Caco-2 (cell line): ENCODE data around the gene NFKBIB. TPM values are rescaled to one million over a fixed set of nuclear protein-coding genes. Genes with fewer than 3 reads are reported as not detected.

Experiments used
- BruUV-seq: library from RNA; stranded (reverse); fragments of 400-500 nt; replicated peaks from 2 replicates; lab custom pipeline; 2021; lab: Mats Ljungman, UMichigan
- CTCF ChIA-PET: fragments of 300-600 bp; sonication (Branson Sonifier 250); formaldehyde crosslinking; loops from one replicate; lab custom pipeline; 2022; ENCODE audit warnings: antibody characterized with exemption; lab: Charles Lee
- POLR2A ChIA-PET: fragments of 300-600 bp; sonication (Branson Sonifier 250); formaldehyde crosslinking; loops from one replicate; lab custom pipeline; 2022; ENCODE audit warnings: antibody characterized with exemption; lab: Charles Lee
- DNase-seq, 2 experiments: peaks; one replicate each; pipeline versions ENCODE4 v3.0.0 to v3.0.0-alpha.2; 2020 to 2022
- H3K27me3 ChIP-seq: replicated peaks from 2 replicates; pipeline ENCODE4 v1.6.0; 2011; ENCODE audit warnings: low read length; ENCODE audit not compliant: control insufficient read depth, insufficient read depth
- H3K36me3 ChIP-seq: 2 replicates; pipeline ENCODE4 v1.5.1; 2011; ENCODE audit warnings: low read length; ENCODE audit not compliant: control insufficient read depth, insufficient read depth
- H3K4me1 ChIP-seq: fragments of 250-450 bp; sonication (Bioruptor Pico); 2 replicates; pipeline ENCODE4 v1.5.1; 2020; ENCODE audit warnings: mild to moderate bottlenecking
- H3K4me3 ChIP-seq: 2 replicates; pipeline ENCODE4 v1.5.1; 2011; ENCODE audit warnings: low read depth, mild to moderate bottlenecking, control low read depth, low read length
- H3K9me3 ChIP-seq: fragments of 250-450 bp; sonication (Bioruptor Pico); 2 replicates; pipeline ENCODE4 v1.5.1; 2020; ENCODE audit warnings: mild to moderate bottlenecking, moderate library complexity
- H3K27ac Mint-ChIP-seq: one replicate; pipeline ENCODE4 v1.8.0; 2022; ENCODE audit warnings: mixed read lengths; ENCODE audit not compliant: unreplicated experiment
- H3K27me3 Mint-ChIP-seq: one replicate; pipeline ENCODE4 v1.8.0; 2022; ENCODE audit warnings: mixed read lengths; ENCODE audit not compliant: insufficient read depth, unreplicated experiment
- H3K36me3 Mint-ChIP-seq: one replicate; pipeline ENCODE4 v1.8.0; 2022; ENCODE audit warnings: mild to moderate bottlenecking, mixed read lengths; ENCODE audit not compliant: insufficient read depth, unreplicated experiment
- H3K4me1 Mint-ChIP-seq: one replicate; pipeline ENCODE4 v1.8.0; 2022; ENCODE audit warnings: low read depth, mixed read lengths; ENCODE audit not compliant: unreplicated experiment
- H3K4me3 Mint-ChIP-seq: one replicate; pipeline ENCODE4 v1.8.0; 2022; ENCODE audit warnings: mild to moderate bottlenecking, moderate library complexity, mixed read lengths; ENCODE audit not compliant: unreplicated experiment
- H3K9me3 Mint-ChIP-seq: one replicate; pipeline ENCODE4 v1.8.0; 2022; ENCODE audit warnings: mixed read lengths; ENCODE audit not compliant: unreplicated experiment
- intact Hi-C: fragments of 100-400 bp; cut with micrococcal nuclease; formaldehyde crosslinking; loops from one replicate; pipeline ENCODE4 v1.10.0; 2022; ENCODE audit not compliant: unreplicated experiment
- total RNA-seq: library from RNA; stranded (reverse); gene quantifications from 2 replicates; pipeline ENCODE4 v1.2.3, GENCODE V29; 2022
- TF ChIP-seq, protein P1 (sequence below), 2 experiments: fragments of 200-600 bp in 1 of 2; IDR thresholded peaks; 1 replicate in 1 of 2; 2 replicates in 1 of 2; pipeline versions ENCODE4 v1.5.1 to v1.8.0; 2011 to 2022; ENCODE audit warnings: antibody characterized with exemption in 1 of 2, control low read depth in 1 of 2, inconsistent platforms in 1 of 2, low read depth in 1 of 2, low read length in 1 of 2, mild to moderate bottlenecking in 1 of 2, moderate library complexity in 1 of 2; ENCODE audit not compliant: insufficient read depth in 1 of 2, severe bottlenecking in 1 of 2, unreplicated experiment in 1 of 2

Gene NFKBIB
- total RNA-seq, 1 experiment from 2014 or later, result 43.9 TPM

DNA sequence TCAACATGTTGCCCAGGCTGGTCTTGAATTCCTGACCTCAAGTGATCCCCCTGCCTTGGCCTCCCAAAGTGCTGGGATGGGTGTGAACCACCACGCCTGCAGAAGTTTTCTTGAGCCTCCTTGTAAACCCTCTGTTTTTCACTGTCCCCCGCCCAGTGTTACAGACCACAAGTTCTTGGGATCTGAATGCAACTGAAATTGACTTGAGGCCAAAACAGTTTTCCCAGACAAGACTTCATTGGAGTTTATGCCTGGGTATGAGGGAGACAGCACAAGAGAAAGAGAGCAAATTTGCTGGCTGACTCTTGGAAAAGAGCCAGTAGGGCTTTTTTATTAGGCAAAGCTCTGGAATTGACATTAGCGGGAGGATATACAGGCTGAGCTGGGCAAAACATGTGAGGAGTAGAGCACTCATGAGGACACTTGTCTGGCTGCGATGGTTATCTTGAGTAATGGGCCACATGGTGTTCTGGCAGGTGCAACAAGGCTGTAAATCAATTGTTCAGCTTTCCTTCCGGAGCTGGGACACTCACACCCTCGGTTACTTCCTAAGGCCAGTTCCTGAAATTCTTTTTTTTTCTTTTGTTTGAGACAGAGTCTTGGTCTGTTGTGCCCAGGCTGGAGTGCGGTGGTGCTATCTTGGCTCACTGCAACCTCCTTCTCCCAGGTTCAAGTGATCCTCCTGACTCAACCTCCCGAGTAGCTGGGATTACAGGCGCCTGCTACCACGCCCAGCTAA is 37.3 kb upstream of the NFKBIB start:
- no TSS peak for BruUV-seq
- POLR2A ChIA-PET, result interaction anchor here (1.3 kb wide), 1 partner anchor 13 kb away, joined by 3 read pairs; no protein-coding TSS in a partner anchor
- H3K27ac Mint-ChIP-seq, result peak overlapping the region; percentile 46

DNA sequence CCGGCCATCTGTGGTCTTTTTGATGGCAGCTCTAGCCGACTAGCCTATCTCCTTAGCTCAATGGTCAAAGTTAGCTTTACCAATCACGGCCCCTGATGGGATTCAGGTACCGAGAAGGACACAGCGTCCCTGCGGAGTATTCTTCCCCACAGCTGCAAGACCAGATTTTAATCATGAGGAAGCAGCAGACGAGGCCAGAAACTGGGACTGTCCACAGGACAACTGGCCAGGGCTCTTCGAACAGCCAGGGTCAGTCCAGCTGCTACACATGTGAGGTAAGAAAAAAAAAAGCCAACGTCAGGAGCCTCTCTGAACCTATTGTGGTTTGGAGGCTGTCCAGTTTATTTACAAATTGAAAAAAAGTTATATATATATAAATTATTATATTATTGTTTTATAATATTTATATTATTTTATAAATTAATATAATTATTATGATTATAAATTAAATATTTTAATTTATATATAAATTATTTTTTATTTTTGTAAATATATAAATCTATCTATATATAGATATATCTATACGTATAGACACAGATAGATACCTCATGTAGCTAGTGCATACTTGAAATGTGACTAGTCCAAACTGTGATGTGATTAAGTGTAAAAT is 32.5 kb upstream of the NFKBIB start:
- Mint-ChIP-seq H3K4me1 (peaks cover 5% of the 10 kb centered on the region), H3K36me3 (no peaks in the 10 kb centered on the region), H3K27ac (no peak overlapping the region), H3K9me3 (no peaks in the 10 kb centered on the region), H3K4me3 (no peak overlapping the region), H3K27me3 (no peaks in the 10 kb centered on the region)
- H3K4me3 ChIP-seq, result no peak overlapping the region
- no peak for DNase-seq
- H3K4me1 ChIP-seq, result peaks cover 6% of the 10 kb centered on the region
- ChIA-PET POLR2A (interaction anchor here (0.6 kb wide), 1 partner anchor 16 kb away, joined by 5 read pairs; no protein-coding TSS in a partner anchor), CTCF (interaction anchor here (0.5 kb wide), 1 partner anchor 18 kb away, joined by 3 read pairs; no protein-coding TSS in a partner anchor)
- no peaks in the 10 kb centered on the region for H3K9me3 ChIP-seq
- intact Hi-C loops, result no loop called here
- no peaks in the 10 kb centered on the region for H3K36me3 ChIP-seq
- H3K27me3 ChIP-seq, result no peaks in the 10 kb centered on the region
- TF ChIP-seq, protein P1, sequence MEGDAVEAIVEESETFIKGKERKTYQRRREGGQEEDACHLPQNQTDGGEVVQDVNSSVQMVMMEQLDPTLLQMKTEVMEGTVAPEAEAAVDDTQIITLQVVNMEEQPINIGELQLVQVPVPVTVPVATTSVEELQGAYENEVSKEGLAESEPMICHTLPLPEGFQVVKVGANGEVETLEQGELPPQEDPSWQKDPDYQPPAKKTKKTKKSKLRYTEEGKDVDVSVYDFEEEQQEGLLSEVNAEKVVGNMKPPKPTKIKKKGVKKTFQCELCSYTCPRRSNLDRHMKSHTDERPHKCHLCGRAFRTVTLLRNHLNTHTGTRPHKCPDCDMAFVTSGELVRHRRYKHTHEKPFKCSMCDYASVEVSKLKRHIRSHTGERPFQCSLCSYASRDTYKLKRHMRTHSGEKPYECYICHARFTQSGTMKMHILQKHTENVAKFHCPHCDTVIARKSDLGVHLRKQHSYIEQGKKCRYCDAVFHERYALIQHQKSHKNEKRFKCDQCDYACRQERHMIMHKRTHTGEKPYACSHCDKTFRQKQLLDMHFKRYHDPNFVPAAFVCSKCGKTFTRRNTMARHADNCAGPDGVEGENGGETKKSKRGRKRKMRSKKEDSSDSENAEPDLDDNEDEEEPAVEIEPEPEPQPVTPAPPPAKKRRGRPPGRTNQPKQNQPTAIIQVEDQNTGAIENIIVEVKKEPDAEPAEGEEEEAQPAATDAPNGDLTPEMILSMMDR (IDR thresholded peaks at IDR 0.05; ENCODE audit: insufficient read depth in 1 of 2, low read depth in 1 of 2, low read length in 1 of 2, severe bottlenecking in 1 of 2, unreplicated experiment in 1 of 2), result no peak
- no TSS peak for BruUV-seq

More for the DNA sequence above, 37.3 kb upstream of the NFKBIB start:
- CTCF ChIA-PET, result interaction anchor here (0.5 to 1.2 kb wide), 3 partner anchors 25 to 139 kb away, joined by 3 to 8 read pairs (median 4); no protein-coding TSS in a partner anchor
- Mint-ChIP-seq H3K27me3 (no peaks in the 10 kb centered on the region), H3K36me3 (peaks cover 5% of the 10 kb centered on the region), H3K4me1 (peaks cover 30% of the 10 kb centered on the region), H3K4me3 (no peak overlapping the region), H3K9me3 (no peaks in the 10 kb centered on the region)
- intact Hi-C loops, result no loop called here
- peaks cover 42% of the 10 kb centered on the region for H3K4me1 ChIP-seq
- no peaks in the 10 kb centered on the region for H3K27me3 ChIP-seq
- no peak overlapping the region for H3K4me3 ChIP-seq
- no peaks in the 10 kb centered on the region for H3K9me3 ChIP-seq
- DNase-seq, result no peak
- TF ChIP-seq, protein P1 (IDR thresholded peaks at IDR 0.05; ENCODE audit: insufficient read depth in 1 of 2, low read depth in 1 of 2, low read length in 1 of 2, severe bottlenecking in 1 of 2, unreplicated experiment in 1 of 2), result no peak
- no peaks in the 10 kb centered on the region for H3K36me3 ChIP-seq

DNA sequence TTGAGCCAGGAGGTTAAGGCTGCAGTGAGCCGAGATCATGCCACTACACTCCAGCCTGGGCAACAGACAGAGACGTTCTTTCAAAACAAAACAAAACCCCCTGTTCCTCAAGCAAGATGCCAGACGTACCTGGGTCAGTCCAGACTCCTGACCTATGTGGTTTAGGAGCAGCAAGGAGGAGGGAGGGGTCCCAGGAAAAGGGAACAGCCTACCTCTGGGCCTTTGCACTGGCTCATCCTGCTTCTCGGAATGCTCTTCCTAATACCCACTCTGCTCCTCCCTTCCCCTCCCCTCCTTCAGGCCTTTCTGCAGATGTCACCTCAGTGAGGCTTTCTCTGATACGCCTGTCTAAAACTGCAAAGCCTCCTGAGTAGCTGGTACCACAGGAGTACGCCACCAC is 31.2 kb upstream of the NFKBIB start:
- H3K27ac Mint-ChIP-seq, result no peak overlapping the region
- intact Hi-C loops, result no loop called here
- H3K4me1 ChIP-seq, result no peaks in the 10 kb centered on the region
- H3K9me3 ChIP-seq, result no peaks in the 10 kb centered on the region
- H3K4me3 ChIP-seq, result no peak overlapping the region
- TF ChIP-seq, protein P1 (IDR thresholded peaks at IDR 0.05; ENCODE audit: insufficient read depth in 1 of 2, low read depth in 1 of 2, low read length in 1 of 2, severe bottlenecking in 1 of 2, unreplicated experiment in 1 of 2), result no peak
- H3K4me3 Mint-ChIP-seq, result no peak overlapping the region
- DNase-seq, result no peak
- ChIA-PET POLR2A (no interaction called here), CTCF (no interaction called here)
- H3K27me3 ChIP-seq, result no peaks in the 10 kb centered on the region
- BruUV-seq, result no TSS peak
- H3K9me3 Mint-ChIP-seq, result no peaks in the 10 kb centered on the region
- H3K36me3 ChIP-seq, result no peaks in the 10 kb centered on the region
- H3K36me3 Mint-ChIP-seq, result no peaks in the 10 kb centered on the region
- H3K4me1 Mint-ChIP-seq, result no peaks in the 10 kb centered on the region
- H3K27me3 Mint-ChIP-seq, result no peaks in the 10 kb centered on the region
